ENCODE data around the gene CENPVL1. TPM values are rescaled to one million over a fixed set of nuclear protein-coding genes. Genes with fewer than 3 reads are reported as not detected.

The CENPVL1 gene
- total RNA-seq, 1 experiment from 2014 or later, result 0.11 TPM

Other genes with a start within 250 kb of the CENPVL1 start
- gene NUDT11, start 213.9 kb upstream of the CENPVL1 start, total RNA-seq (2014; rRNA removed), result 14.1 and 15.2 TPM in 2 replicates
- gene CENPVL3, start 91.6 kb upstream of the CENPVL1 start, total RNA-seq (2014; rRNA removed), result 0.06 TPM in 2 replicates
- 0.11 TPM in 1 of 2 replicates, not detected in the other for gene CENPVL2, start 27.7 kb upstream of the CENPVL1 start, total RNA-seq (2014; rRNA removed)
- 9.5 and 11.8 TPM in 2 replicates for gene GSPT2, start 32.9 kb downstream of the CENPVL1 start, total RNA-seq (2014; rRNA removed)
- gene MAGED1, start 183.1 kb downstream of the CENPVL1 start, total RNA-seq (2014; rRNA removed), result 209 and 282 TPM in 2 replicates